Psoas muscle (tissue), 8 donors: Measurements from ENCODE around the gene KIF24. TPM values are rescaled to one million over a fixed set of nuclear protein-coding genes. Genes with fewer than 3 reads are reported as not detected.
A peak's percentile ranks its signal among the peaks of the same experiment; 100 is the strongest.
"Not testable (repeated sequence)": the region's sequence is repeated elsewhere in the genome, so short reads cannot be mapped to it uniquely, and the experiment has no call there.

Source experiments
- ATAC-seq, 4 donors: fragments of 200-7000 bp; cut with Tn5 transposase; one replicate each; pipeline ENCODE4 v1.9.1; 2020; ENCODE audit warnings: moderate library complexity in 3 of 4, mild to moderate bottlenecking in 2 of 4
- DNase-seq, 2 donors: peaks; one replicate each; pipeline ENCODE4 v3.0.0-alpha.2; 2020
- H3K27ac ChIP-seq: fragments of 200-600 bp; one replicate; pipeline ENCODE4 v1.8.0; 2022
- H3K27me3 ChIP-seq, 3 donors: fragments of 200-600 bp in 1 of 3; one replicate each; pipeline versions ENCODE4 v1.6.1 to v1.8.0; 2013 to 2022; ENCODE audit warnings: low read length in 2 of 3, mild to moderate bottlenecking in 2 of 3, moderate library complexity in 1 of 3; ENCODE audit not compliant: insufficient read depth in 3 of 3
- H3K36me3 ChIP-seq, 2 donors: fragments of 200-600 bp in 1 of 2; one replicate each; pipeline versions ENCODE4 v1.6.1 to v1.8.0; 2013 to 2022; ENCODE audit warnings: low read depth in 1 of 2, mild to moderate bottlenecking in 1 of 2, moderate library complexity in 1 of 2; ENCODE audit not compliant: insufficient read depth in 1 of 2
- H3K4me1 ChIP-seq: fragments of 200-600 bp; one replicate; pipeline ENCODE4 v1.8.0; 2022
- H3K4me3 ChIP-seq: fragments of 200-600 bp; one replicate; pipeline ENCODE4 v1.8.0; 2022; ENCODE audit warnings: mild to moderate bottlenecking
- H3K9me3 ChIP-seq: fragments of 200-600 bp; one replicate; pipeline ENCODE4 v1.8.0; 2022
- WGBS, 3 donors: extraction: QIAGEN DNeasy Blood & Tissue Kit; methylation state at CpG; one replicate each; pipeline versions ENCODE4 v1.1.6 to v1.1.7; 2013; 5-methylcytosine and 5-hydroxymethylcytosine counted together
- intact Hi-C, 2 donors: fragments of 100-400 bp; cut with DNase I; formaldehyde crosslinking; loops; one replicate each; pipeline versions ENCODE4 v1.11.0 to v1.14.2; 2022
- polyA plus RNA-seq, 3 donors: library from polyadenylated mRNA; stranded (reverse); fragments of 200-250 nt; gene quantifications; one replicate each; pipeline ENCODE4 v1.2.3, GENCODE V29; 2013
- total RNA-seq, 4 donors: library from RNA; stranded (reverse); fragmentation: NEBNext Ultra II Directional in 2 of 4; extraction: Animal tissue kit (Norgen Biotek cat#: 25700) in 2 of 4; gene quantifications; one replicate each; pipeline versions ENCODE4 v1.2.1 to v1.2.4, GENCODE V29; 2021 to 2023
- TF ChIP-seq, protein P1 (sequence below): fragments of 200-600 bp; IDR thresholded peaks from one replicate; pipeline ENCODE4 v1.8.0; 2022; ENCODE audit warnings: antibody characterized with exemption
- donor health status: healthy with polysubstance abuse.
- donor health status: DM: no; HTN: no; CAD: no; lungs with moderate emphysema.
- donor health status: Bipolar disorder and iron deficiency.
- donor health status: healthy.
- donor health status: DM: yes; HTN: yes; CAD: no.
- donor health status: DM: no; HTN: no; CAD: no.
- donor health status: DM: no; HTN: no; CAD: no.
- donor health status: DM: yes; HTN: yes; CAD: no.

KIF24 gene
- total and polyA plus RNA-seq, 7 donors, result 0.10 to 1.6 (median 0.50) TPM

DNA sequence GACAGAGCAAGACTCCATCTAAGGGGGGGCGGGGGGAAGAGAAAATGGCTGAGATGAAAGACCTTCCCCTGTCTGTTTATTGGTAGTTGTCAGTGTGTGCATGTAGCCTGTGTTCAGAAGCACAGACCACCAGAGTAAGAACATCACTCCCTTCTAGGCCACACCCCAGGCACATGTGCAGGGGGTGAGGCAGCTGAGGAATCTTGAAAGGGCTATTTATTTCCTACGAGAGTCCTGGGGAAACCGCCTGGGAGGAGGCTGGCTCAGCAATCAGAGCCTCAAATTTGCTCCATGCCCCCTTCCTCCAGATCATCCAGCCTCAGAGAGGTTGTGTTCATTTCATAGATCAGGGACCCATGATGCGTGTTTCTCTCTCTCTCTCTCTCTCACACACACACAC, 40.6 kb upstream of the KIF24 start:
- TF ChIP-seq, protein P1, sequence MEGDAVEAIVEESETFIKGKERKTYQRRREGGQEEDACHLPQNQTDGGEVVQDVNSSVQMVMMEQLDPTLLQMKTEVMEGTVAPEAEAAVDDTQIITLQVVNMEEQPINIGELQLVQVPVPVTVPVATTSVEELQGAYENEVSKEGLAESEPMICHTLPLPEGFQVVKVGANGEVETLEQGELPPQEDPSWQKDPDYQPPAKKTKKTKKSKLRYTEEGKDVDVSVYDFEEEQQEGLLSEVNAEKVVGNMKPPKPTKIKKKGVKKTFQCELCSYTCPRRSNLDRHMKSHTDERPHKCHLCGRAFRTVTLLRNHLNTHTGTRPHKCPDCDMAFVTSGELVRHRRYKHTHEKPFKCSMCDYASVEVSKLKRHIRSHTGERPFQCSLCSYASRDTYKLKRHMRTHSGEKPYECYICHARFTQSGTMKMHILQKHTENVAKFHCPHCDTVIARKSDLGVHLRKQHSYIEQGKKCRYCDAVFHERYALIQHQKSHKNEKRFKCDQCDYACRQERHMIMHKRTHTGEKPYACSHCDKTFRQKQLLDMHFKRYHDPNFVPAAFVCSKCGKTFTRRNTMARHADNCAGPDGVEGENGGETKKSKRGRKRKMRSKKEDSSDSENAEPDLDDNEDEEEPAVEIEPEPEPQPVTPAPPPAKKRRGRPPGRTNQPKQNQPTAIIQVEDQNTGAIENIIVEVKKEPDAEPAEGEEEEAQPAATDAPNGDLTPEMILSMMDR, result no peak
- H3K36me3 ChIP-seq, result peaks cover 0 to 28% of the 10 kb centered on the region in 2 donors
- DNase-seq (no peak), ATAC-seq (peak in 2 of 4 donors; percentile 29)
- H3K27ac ChIP-seq, result peak overlapping the region; percentile 30
- intact Hi-C loops, result no loop called here
- peaks cover 28% of the 10 kb centered on the region for H3K4me1 ChIP-seq
- H3K4me3 ChIP-seq, result no peak overlapping the region
- H3K27me3 ChIP-seq, result no peaks in the 10 kb centered on the region
- no peaks in the 10 kb centered on the region for H3K9me3 ChIP-seq
- WGBS, 3 donors, result 52 to 67% (median 61%) methylated on average over 4 of the region's 4 CpGs

DNA sequence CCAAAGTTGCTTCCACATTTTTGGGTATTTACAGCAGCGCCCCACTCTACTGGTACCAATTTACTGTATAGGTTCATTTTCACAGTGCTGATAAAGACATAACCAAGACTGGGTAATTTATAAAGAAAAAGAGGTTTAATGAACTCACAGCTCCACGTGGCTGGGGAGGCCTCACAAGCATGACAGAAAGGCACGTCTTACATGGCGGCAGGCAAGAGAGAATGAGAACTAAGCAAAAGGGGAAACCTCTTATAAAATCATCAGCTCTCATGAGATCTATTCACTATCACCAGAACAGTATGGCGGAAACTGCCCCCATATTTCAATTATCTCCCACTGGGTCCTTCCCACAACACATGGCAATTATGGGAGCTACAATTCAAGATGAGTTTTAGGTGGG, 39.7 kb upstream of the KIF24 start:
- intact Hi-C loops, H3K27me3 ChIP-seq, H3K4me3 ChIP-seq, H3K27ac ChIP-seq, ATAC-seq, H3K9me3 ChIP-seq, DNase-seq: not testable (repeated sequence)
- Histone ChIP-seq H3K4me1 (peaks cover 28% of the 10 kb centered on the region), H3K36me3 (peaks cover 0 to 28% of the 10 kb centered on the region in 2 donors)
- 89 to 96% (median 95%) methylated on average over 5 of the region's 5 CpGs for WGBS, 3 donors

DNA sequence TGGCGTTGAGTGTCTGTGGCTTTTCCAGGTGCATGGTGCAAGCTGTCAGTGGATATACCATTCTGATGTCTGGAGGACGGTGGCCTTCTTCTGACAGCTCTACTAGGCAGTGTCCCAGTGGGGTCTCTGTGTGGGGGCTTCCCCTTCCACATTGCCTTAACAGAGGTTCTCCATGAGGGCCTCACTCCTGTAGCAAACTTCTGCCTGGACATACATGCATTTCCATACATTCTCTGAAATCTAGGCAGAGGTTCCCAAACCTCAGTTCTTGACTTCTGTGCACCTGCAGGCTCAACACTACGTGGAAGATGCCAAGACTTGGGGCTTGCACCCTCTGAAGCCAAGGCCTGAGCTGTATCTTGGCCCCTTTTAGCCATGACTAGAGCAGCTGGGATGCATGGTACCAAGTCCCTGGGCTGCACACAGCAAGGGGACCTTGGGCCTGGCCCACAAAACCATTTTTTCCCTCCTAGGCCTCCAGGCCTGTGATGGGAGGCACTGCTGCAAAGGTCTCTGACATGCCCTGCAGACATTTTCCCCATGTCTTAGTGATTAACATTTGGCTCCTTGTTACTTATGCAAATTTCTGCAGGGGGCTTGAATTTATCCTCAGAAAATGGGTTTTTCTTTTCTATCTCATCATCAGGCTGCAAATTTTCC, 38.8 kb upstream of the KIF24 start:
- ATAC-seq, DNase-seq, H3K27me3 ChIP-seq, H3K4me3 ChIP-seq, intact Hi-C loops, H3K27ac ChIP-seq, H3K9me3 ChIP-seq: not testable (repeated sequence)
- 86 to 91% (median 88%) methylated on average over 3 of the region's 3 CpGs for WGBS, 3 donors
- H3K4me1 ChIP-seq, result peaks cover 26% of the 10 kb centered on the region
- H3K36me3 ChIP-seq, result peaks cover 0 to 28% of the 10 kb centered on the region in 2 donors

DNA sequence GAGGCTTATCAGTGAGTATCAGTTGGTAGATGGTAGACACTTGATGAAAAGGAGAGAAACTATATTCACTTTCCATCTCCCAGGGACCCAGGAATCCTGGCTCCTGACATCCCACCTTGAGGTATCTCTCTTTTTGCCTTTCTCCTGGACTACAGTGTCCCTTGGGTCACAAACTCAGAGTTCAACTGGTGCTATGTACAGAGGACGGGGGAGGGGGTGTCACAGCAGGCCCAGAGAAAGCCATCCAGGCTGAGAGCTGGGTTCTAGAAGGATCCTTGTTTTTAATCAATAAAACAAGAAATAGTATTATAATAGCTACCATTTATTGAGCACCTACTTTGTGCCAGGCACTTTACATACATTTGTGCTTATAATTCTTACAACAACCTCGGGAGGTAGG, 37.3 kb upstream of the KIF24 start:
- TF ChIP-seq, protein P1, result no peak
- no peak overlapping the region for H3K27ac ChIP-seq
- WGBS, 3 donors, result 79 to 88% (median 87%) methylated on average over 2 of the region's 2 CpGs

DNA sequence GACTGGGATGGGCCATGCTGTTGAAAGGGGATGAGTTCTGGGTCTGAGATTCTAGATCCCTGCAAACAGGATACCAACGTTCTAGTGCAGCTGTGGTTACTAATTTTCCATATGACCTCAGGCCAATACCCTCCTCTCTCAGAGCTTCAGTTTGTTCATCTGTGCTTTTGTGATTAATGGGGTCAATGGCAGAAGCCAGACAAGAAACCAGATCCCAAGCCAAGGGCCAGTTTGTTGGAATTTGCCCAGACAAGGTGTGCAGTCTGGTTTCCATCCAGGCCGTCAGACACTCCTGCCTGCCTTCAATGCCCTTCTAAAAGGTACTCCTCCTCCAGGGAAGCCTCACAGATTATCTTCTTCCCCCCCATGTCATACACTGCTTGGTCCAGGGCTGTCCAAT, 36.2 kb upstream of the KIF24 start:
- Histone ChIP-seq H3K27me3 (no peaks in the 10 kb centered on the region), H3K9me3 (no peaks in the 10 kb centered on the region), H3K36me3 (peaks cover 0 to 5% of the 10 kb centered on the region in 2 donors), H3K4me1 (peaks cover 24% of the 10 kb centered on the region), H3K27ac (no peak overlapping the region), H3K4me3 (no peak overlapping the region)
- TF ChIP-seq, protein P1, result no peak
- 34 to 51% (median 48%) methylated on average over 2 of the region's 2 CpGs for WGBS, 3 donors
- no peak for ATAC-seq
- no peak for DNase-seq
- intact Hi-C loops, result no loop called here

More for the DNA sequence above, 37.3 kb upstream of the KIF24 start:
- no peak for DNase-seq
- intact Hi-C loops, result no loop called here
- H3K9me3 ChIP-seq, result no peaks in the 10 kb centered on the region
- no peak for ATAC-seq
- H3K27me3 ChIP-seq, result no peaks in the 10 kb centered on the region
- H3K4me1 ChIP-seq, result peaks cover 26% of the 10 kb centered on the region
- no peak overlapping the region for H3K4me3 ChIP-seq
- peaks cover 0 to 16% of the 10 kb centered on the region in 2 donors for H3K36me3 ChIP-seq
